ENCODE data around the gene TXNL4A. TPM values are rescaled to one million over a fixed set of nuclear protein-coding genes. Genes with fewer than 3 reads are reported as not detected.

TXNL4A gene
- total RNA-seq, result 75.4 and 79.6 TPM in 2 replicates

GRCh38 chr18:79988451-79989194 lies at the start of gene TXNL4A:
TSS of gene TXNL4A (minus strand) at chr18:79988563. CDS start at chr18:79988392, 171 bp downstream.
- no peaks in the 10 kb centered on the region for H3K27me3 ChIP-seq (ENCODE audit: control insufficient read depth, insufficient read depth, low read length)
- no peak for DNase-seq (ENCODE audit: low read depth)
- no peak for TF ChIP-seq CTCF (IDR thresholded peaks at IDR 0.05; ENCODE audit: insufficient read depth, low read length, poor library complexity, severe bottlenecking)
- H3K36me3 ChIP-seq (ENCODE audit: control insufficient read depth, insufficient read depth, low read length), result no peaks in the 10 kb centered on the region
- H3K4me3 ChIP-seq (ENCODE audit: low read depth, low read length), result peak within 1 kb of the TSS; percentile 82

GRCh38 chr18:80037300-80037699 lies 48.9 kb upstream of the TXNL4A start:
- peaks cover 1% of the 10 kb centered on the region for H3K36me3 ChIP-seq (ENCODE audit: control insufficient read depth, insufficient read depth, low read length)
- H3K27me3 ChIP-seq (ENCODE audit: control insufficient read depth, insufficient read depth, low read length), result no peaks in the 10 kb centered on the region
- H3K4me3 ChIP-seq (ENCODE audit: low read depth, low read length), result no peak overlapping the region
- no peak for DNase-seq (ENCODE audit: low read depth)
- no peak for TF ChIP-seq CTCF (IDR thresholded peaks at IDR 0.05; ENCODE audit: insufficient read depth, low read length, poor library complexity, severe bottlenecking)

- DNase-seq (ENCODE audit: low read depth), result no peak
- no peak for TF ChIP-seq CTCF (IDR thresholded peaks at IDR 0.05; ENCODE audit: insufficient read depth, low read length, poor library complexity, severe bottlenecking)
- no peak overlapping the region for H3K4me3 ChIP-seq (ENCODE audit: low read depth, low read length)
- H3K36me3 ChIP-seq (ENCODE audit: control insufficient read depth, insufficient read depth, low read length), result peaks cover 1% of the 10 kb centered on the region
- H3K27me3 ChIP-seq (ENCODE audit: control insufficient read depth, insufficient read depth, low read length), result no peaks in the 10 kb centered on the region
These were observed 47.6 kb upstream of the TXNL4A start for GRCh38 chr18:80035997-80036396.

- no peak for TF ChIP-seq CTCF (IDR thresholded peaks at IDR 0.05; ENCODE audit: insufficient read depth, low read length, poor library complexity, severe bottlenecking)
- Histone ChIP-seq H3K4me3 (ENCODE audit: low read depth, low read length) (peak overlapping the region; percentile 52), H3K27me3 (ENCODE audit: control insufficient read depth, insufficient read depth, low read length) (no peaks in the 10 kb centered on the region), H3K36me3 (ENCODE audit: control insufficient read depth, insufficient read depth, low read length) (peaks cover 1% of the 10 kb centered on the region)
- DNase-seq (ENCODE audit: low read depth), result no peak
These were observed 46.6 kb upstream of the TXNL4A start for GRCh38 chr18:80034852-80035406.

GRCh38 chr18:80034068-80034851 lies 45.9 kb upstream of the TXNL4A start, which contains the start of gene RBFA:
TSS of gene RBFA (plus strand) at chr18:80034434. CDS start at chr18:80034496, 62 bp downstream.
- Histone ChIP-seq H3K36me3 (ENCODE audit: control insufficient read depth, insufficient read depth, low read length) (peaks cover 1% of the 10 kb centered on the region), H3K27me3 (ENCODE audit: control insufficient read depth, insufficient read depth, low read length) (no peaks in the 10 kb centered on the region), H3K4me3 (ENCODE audit: low read depth, low read length) (peak within 1 kb of the TSS; percentile 52)
- TF ChIP-seq CTCF (IDR thresholded peaks at IDR 0.05; ENCODE audit: insufficient read depth, low read length, poor library complexity, severe bottlenecking), result peak; percentile 51
- peak; percentile 76 for DNase-seq (ENCODE audit: low read depth)

All from kidney epithelial cell (primary cell).